ENCODE results near the gene SMIM11.
"Not testable (repeated sequence)": the region's sequence is repeated elsewhere in the genome, so short reads cannot be mapped to it uniquely, and the experiment has no call there.

The SMIM11 gene

GRCh38 chr21:34427339-34427738, 52.0 kb downstream of the SMIM11 start:
- H3K4me3 ChIP-seq (replicated peaks; ENCODE audit: low read depth, low read length); DNase-seq (ENCODE audit: extremely low read depth, low read depth): not testable (repeated sequence)

DNA sequence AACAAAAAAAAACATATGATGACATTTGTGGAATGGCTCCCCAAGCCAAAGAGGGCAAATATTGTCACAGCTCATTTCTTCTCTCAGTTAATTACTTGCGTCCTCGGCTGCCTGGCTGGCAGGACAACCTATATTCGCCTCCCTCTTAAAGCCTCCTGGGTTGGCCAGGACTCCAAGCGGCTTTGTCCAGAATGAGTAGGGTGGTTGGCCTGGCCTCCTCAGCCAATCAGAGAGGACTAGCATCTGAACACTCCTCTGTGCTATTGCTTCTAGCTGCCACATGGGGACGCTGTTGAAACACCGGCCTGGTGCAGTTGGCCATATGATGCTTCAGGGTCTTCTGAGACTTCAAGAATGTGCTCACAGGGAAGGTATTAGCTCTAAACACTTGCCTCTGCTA, 53.1 kb downstream of the SMIM11 start:
- not testable (repeated sequence) for H3K4me3 ChIP-seq (replicated peaks; ENCODE audit: low read depth, low read length); DNase-seq (ENCODE audit: extremely low read depth, low read depth)

- not testable (repeated sequence) for DNase-seq (ENCODE audit: extremely low read depth, low read depth); H3K4me3 ChIP-seq (replicated peaks; ENCODE audit: low read depth, low read length)
Observed at GRCh38 chr21:34429710-34430109, 54.4 kb downstream of the SMIM11 start.

Data from HFF-Myc (cell line).